Skeletal muscle cell (primary cell): ENCODE results near the gene PNPLA6.

Experiments used
- DNase-seq: peaks from one replicate; pipeline ENCODE4 v3.0.0-alpha.2; 2010; ENCODE audit warnings: low read depth
- H3K4me3 ChIP-seq: 2 replicates; pipeline ENCODE4 v1.5.1; 2011; ENCODE audit warnings: low read depth, mild to moderate bottlenecking, control low read depth, low read length, moderate library complexity

The PNPLA6 gene

DNA sequence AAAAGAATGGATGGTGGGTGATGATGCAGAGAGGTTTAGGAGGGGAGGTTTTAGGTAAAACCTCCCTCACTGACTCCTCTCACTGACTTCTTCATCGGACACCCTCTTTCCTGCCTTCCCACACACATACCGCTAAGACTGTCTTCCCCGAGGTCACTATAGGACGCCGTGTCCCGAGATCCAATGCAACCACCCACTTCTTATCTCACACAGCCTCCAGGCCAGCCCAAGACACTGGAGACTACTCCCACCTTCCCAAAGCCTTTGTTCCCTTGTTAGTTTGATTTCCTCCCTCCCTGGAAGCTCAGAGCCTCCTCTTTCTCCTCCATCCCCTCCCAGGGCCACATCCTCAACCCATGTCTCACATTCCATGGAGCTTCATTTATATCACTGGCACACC is 43.7 kb downstream of the PNPLA6 start:
- DNase-seq = no peak
- no peak overlapping the region for H3K4me3 ChIP-seq

DNA sequence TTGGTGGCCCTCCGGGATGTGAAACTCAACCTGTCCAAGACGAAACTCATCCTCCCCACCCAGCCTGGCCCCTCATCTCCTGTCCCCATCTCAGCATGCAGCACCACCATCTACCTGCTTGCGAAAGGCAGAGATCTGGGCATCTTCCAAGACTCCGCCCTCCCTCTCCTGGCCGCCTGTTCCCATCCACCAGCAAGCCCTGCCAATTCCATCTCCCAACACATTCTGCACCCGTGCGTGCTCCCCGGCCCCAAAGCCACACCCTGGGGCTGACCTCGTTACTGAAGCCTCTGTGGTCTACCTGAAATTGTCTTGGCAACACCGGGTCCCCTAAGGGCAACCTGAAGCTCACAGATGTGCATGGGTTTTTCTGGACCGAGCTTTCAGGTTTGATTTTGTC is 46.9 kb downstream of the PNPLA6 start:
- no peak overlapping the region for H3K4me3 ChIP-seq
- no peak for DNase-seq

DNA sequence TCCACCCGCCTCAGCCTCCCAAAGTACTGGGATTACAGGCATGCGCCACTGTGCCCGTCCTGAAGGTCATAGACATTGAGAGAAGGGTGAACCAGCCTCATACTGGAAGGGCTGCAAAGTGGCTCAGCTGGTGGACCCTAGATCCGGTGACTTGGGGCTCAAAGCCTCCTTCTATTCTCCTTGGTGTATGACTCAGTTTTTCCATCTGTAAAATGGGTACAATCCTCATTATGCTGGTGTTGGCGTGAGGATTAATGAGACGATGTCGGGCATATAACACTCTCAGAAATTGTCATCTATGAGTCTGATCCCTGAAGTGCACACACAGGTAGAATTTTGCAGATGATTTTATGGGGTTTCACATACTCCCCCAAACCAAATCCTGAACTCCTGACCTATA is 54.3 kb downstream of the PNPLA6 start:
- no peak for DNase-seq
- no peak overlapping the region for H3K4me3 ChIP-seq

DNA sequence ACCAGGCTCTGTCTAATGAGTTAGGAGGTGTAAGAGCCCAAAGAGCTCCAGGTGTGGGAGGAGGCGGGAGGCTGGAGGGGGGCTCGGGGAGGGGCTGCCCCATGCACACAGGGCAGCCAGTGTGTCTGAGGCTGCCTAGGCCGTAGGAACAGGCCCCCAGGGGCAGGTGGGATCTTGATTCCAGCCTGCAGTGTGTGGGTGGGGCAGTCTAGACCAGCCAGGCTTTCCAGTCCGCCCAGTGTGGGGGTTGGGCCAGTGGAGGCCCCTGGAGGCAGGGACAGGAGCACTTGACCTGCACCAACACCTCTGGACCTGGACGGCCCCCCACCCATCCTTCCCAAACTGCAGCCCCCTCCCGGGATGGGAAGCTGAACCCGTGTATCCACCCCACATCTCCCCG is 54.7 kb downstream of the PNPLA6 start:
- no peak overlapping the region for H3K4me3 ChIP-seq
- no peak for DNase-seq

DNA sequence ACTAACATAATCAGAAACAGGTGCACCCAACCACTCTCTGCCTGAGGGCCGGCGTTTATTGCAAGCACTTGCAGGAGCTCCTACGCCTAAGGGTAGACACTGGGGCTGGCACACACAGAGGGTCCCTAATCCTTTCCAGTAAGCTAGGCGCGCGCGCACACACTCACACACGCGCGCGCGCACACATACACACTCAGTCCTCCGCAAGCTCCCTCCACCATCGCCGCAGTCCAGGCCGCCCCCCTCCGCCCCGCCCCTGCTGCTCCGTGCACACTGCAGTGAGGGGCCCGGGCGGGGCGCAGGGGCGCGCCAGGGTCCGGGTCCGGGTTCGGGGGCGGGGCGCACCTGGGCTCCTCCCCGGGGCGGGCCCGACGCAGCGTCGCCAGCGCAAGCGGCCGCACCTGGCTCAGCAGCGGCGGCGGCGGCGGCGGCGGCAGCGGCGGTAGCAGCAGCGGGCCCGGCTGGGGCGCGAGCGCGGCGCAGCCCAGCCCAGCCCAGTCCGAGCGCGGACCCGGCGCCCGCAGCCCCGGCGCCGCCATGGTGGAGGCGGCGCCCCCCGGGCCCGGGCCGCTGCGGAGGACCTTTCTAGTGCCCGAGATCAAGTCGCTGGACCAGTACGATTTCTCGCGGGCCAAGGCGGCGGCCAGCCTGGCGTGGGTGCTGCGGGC is 60.1 kb downstream of the PNPLA6 start, which contains the start of gene CAMSAP3:
Gene CAMSAP3 (plus strand): TSS at position 398 of the 668 bp plus-strand sequence. CDS start 140 bp downstream, at position 538.
- H3K4me3 ChIP-seq = peak within 1 kb of the TSS; percentile 27
- no peak for DNase-seq

DNA sequence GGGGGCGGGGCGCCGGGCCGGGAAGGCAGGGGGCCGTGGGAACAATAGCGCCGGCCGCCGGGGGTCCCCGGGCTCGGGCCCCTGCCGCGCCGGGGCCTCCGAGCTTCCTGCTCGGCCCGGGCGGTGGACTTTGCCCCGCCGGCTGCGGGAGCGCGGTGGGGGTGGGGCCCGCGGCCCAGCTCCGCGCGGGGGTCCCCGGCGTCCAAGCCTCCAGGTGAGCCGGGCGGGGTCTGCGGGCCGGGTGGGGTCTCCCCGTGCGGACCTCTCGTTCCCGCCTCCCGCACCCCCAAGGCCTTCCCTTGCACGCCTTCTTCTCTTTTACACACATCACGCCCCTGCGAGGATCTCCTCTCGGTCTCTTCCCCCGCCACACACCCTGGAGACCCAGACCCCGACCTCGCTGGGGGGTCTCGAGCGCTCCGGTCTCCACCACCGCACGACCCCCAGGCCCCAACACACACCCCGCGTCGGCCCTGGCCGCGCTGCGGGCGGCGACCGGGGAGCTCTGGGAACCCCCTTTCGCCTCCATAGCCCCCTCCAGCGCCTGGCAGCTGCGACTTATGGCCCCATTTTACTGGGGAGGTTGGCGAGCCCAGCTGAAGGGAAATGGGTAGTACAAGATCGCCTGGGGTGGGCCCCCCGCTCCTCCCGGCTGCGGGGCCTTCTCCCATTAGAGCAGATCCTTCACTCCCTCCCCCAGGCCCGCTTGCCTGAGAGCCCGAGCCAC is 60.9 kb downstream of the PNPLA6 start:
- no peak overlapping the region for H3K4me3 ChIP-seq
- no peak for DNase-seq

DNA sequence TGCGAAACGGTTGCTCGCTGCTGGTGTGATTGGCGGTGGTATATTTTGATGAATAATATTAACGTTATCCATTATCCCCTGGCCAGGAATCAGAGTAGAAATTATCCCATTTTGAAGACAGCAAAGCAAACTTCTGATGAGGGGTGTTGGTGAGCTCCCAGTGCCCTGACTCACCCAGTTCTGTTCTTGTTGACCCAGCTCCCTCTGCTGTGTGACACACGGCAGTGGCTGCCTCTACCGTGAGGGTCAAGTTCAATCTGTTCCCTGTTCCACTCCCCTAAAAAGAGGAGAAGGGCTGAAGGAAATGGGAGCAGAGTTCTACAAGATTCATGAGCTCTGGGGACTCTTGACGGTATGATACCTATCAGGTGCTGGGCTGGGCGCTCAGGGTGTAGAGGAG is 62.2 kb downstream of the PNPLA6 start:
- no peak for DNase-seq
- no peak overlapping the region for H3K4me3 ChIP-seq

DNA sequence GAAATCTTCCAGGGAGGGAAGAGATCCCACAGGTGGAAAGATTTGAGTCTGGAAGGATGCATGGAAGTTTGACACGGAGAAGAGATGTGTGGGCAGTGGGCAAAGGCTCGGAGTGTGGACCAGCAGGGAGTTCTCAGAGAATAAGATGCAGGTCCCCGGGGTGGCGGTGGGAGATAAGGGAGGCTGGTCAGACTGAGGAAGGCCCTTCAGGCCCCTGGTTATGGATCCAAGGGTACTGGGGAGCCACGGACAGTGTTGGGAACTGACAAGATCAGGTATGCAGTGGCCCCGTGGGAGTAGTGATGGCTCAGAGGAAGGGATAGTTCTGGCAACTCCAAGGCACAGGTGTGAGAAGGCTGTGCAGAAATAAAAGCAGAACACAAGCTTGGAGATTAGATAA is 62.7 kb downstream of the PNPLA6 start:
- H3K4me3 ChIP-seq = no peak overlapping the region
- DNase-seq = no peak

DNA sequence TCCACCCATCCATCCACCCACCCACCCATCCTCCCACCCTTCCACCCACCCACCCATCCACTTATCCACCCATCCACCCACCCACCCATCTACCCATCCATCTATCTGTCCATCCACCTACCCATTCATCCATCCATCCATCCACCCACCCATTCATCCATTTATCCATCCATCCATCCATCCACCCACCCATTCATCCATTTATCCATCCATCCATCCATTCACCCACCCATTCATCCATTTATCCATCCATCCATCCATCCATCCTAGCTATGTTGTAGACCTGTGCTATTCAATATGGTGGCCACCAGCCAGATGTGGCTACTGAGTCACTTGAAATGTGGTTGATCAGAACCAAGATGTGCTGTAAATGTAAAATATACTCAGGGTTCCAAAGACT is 65.2 kb downstream of the PNPLA6 start:
- DNase-seq = no peak
- H3K4me3 ChIP-seq = no peak overlapping the region

DNA sequence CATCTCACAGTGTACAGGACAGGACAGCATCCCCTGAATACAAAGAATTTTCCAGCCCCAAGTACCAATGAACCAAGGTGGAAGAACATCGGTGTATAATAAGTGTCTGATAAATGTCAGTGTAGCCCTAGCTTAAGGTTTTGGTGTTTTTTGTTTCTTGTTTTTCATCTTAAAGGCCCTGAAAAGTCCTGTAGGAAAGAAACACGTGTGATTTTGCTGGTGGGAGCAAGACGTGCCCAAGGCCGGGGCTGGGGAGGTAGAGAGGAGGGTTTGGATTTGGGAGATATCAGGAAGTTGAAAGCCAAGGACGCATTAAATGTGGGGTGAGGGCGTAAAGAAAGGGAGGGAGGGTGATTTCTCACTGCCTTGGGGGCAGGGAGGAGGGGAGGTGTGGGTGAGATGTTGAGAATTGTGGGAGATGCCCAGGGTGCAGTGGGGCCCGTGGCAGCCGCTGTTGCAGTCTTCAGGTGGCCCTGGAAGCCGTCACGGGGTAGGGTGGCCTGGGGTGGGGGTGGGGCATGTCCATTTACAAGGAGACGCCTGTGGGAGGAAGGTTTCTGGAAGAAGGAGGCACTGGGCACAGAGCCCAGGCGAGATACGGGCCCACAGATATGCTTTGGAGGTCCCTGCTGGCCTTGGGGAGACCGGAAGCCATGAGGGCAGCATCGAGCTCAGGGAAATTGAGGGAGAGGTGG is 66.9 kb downstream of the PNPLA6 start:
- H3K4me3 ChIP-seq = no peak overlapping the region
- DNase-seq = no peak

DNA sequence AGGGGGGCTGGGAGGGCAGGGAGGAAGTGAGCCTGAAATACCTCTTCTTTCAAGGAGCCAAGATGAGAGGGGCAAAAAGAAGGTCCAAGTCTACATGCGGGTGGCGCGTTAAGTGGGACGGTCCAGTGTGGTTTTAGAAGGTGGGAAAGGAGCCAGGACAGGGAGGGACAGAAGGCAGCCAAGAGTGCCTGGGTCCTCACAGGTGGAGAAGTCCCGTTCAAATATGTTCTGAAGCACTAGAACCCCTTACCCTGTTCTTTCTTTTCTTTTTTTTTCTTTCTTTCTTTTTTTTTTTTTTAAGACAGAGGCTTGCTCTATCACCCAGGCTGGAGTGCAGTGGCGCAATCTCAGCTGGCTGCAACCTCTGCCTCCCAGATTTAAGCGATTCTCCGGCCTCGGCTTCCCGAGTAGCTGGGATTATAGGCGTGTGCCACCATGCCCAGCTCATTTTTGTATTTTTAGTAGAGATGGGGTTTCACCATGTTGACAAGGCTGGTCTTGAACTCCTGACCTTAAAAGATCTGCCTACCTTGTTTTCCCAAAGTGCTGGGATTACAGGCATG is 67.5 kb downstream of the PNPLA6 start:
- no peak overlapping the region for H3K4me3 ChIP-seq
- no peak for DNase-seq

DNA sequence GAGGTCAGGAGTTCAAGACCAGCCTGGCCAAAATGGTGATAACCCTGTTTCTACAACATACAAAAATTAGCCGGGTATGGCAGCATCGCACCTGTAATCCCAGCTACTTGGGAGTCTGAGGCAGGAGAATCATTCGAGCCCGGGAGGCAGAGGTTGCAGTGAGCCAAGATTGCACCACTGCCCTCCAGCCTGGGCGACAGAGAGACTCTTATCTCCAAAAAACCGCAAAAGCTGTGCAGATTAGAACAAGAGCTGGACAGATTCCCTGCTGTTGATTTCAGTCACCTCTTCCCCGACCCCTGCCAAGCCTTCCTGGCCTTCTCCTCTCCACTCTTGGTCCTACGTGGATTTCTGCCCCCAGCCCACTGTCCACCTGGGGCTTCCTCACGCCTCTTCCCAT is 68.4 kb downstream of the PNPLA6 start:
- no peak for DNase-seq

DNA sequence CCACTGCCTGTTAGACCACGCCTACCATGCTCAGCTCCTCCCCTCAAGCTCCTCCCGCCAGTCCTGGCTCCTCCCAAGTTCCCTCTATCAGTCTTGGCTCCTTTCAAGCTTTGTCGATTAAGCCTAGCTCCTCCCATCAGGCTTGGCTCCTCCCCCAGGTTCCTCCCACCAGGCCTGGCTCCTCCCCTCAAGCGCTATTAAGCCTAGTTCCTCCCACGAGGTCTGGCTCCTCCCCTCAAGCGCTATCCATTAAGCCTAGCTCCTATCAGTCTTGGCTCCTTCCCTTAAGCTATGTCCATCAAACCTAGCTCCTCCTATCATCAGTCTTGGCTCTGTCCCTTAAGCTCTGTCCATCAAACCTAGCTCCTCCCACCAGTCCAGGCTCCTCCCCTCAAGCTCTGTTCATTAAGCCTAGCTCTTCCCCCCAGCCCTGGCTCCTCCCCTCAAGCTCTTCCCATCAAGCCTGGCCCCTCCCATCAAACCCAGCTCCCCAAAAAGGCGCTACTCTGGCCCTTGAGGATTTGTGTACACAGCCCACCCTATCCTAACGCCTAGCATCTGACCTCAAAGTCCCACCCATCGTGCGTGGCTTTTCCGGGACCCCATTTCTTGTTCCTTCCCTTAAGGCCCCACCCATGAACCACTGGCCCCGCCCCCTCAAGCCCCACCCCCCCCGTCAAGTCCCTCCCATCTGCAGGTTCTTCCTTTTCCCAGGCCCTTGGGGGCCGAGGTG is 70.1 kb downstream of the PNPLA6 start:
- H3K4me3 ChIP-seq = no peak overlapping the region
- no peak for DNase-seq

More for the DNA sequence above, 68.4 kb downstream of the PNPLA6 start:
- H3K4me3 ChIP-seq = no peak overlapping the region

DNA sequence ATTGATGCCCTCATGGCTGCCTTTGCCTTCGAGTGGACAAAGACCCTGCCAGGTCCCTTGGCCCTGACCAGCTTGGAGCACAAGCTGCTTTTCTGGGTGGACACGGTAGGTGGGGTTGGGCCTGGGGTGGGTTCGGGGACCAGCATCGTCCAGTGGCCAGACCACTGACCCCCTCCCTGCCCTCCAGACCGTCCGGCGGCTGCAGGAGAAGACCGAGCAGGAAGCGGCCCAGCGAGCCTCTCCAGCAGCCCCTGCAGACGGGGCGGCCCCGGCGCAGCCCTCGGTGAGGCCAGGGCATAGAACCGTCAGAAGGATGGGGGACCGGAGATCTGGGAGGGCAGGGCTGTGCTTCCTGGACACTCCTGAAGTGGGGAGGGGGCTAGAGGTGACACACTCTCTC is 70.8 kb downstream of the PNPLA6 start:
- no peak overlapping the region for H3K4me3 ChIP-seq
- DNase-seq = no peak

DNA sequence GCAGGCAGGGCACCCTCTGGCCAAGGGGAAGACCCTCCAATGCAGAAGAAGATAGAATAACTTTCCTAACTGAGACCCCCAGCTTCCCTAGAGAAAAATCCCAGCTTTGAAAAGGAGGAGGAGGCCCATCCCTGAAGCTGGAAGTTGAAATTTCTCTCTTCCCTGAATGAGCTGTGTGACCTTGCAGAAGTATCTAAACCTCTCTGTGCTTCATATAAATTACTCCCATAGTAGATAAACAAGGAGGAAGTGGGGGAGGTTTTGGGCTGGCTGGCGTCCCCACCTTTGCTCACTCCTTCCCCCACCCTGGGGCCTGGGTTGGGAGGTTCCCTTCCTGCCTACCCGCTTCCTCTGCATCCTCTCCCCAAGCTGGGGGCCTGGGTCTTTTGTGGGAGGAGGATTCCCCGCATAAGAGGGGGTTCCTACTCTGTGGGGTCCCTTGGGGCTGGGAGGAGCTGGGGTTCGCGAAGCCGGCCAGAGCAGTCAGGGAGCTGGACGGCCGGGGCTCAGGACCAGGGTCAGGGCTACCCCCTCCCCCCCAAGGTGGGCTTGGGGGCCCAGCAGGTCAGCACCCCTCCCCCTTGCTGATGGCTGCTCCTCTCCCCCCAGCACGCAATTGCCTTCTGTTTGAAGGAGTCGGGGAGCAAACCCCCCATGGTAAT is 71.8 kb downstream of the PNPLA6 start:
- DNase-seq = no peak
- H3K4me3 ChIP-seq = no peak overlapping the region

DNA sequence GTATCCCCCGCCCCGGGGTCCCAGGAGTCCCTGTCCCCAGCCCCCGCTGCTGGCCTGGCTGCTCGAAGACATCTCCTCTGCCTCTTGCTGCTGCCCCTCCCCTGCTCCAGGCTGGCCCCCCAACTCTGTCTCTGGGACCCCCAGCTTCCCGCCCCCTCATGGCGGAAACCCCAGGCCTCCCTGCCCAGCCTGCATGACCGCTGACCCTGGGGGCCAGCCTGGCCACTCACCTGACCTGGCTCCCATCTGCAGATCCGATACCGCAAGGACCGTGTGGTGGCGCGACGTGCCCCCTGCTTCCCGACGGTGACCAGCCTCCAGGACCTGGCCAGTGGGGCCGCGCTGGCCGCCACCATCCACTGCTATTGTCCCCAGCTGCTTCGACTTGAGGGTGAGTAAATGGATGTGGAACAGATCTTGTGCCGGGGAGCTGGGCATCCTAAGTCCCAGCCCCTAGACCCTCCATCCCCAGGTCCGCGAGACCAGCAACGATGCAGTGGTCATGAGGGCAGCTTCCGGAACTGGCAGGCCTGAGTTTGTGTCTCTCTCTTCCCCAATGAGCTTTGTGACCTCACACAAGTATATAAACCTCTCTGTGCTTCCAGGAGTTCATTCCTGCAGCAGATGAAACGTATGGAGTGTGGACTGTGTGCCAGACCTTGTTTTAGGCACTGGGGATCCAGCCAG is 72.5 kb downstream of the PNPLA6 start:
- no peak for DNase-seq
- no peak overlapping the region for H3K4me3 ChIP-seq

DNA sequence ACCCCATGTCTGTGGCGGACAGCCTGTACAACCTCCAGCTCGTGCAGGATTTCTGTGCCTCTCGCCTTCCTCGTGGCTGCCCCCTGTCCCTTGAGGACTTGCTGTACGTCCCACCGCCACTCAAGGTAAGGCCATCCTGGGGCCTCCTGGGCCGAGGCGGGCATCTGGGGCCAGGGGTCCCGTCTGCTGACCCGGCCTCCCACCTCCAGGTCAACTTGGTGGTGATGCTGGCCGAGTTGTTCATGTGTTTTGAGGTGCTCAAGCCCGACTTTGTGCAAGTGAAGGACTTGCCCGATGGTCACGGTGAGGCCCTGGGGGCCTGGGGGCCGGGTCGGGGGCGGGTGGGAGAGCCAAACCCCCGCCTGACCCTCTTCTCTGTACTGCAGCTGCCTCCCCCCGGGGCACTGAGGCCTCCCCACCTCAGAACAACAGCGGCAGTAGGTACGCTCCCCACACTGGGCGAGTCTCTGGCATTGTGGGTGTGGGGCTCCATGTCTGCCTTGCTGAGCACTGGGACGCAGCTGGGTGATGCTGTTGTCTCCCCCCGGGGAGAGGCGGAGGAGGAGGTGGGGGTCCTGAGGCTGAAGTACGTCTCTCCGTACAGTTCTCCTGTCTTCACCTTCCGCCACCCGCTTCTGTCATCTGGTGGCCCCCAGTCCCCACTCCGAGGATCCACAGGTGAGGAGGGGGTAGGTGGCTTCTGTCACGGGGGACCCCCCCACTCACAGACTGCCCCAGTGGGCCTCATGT is 75.1 kb downstream of the PNPLA6 start:
- DNase-seq = no peak
- no peak overlapping the region for H3K4me3 ChIP-seq
